NCI-H2196 treated with DMSO at 0.1 percent for 48 hours (cell line): Measurements from ENCODE around the gene JAKMIP1.
"Not testable (repeated sequence)": the region's sequence is repeated elsewhere in the genome, so short reads cannot be mapped to it uniquely, and the experiment has no call there.

Experiments
- DNase-seq: peaks from one replicate; lab custom pipeline; 2025; ENCODE audit not compliant: unreplicated experiment; lab: John Stamatoyannopoulos, UW

Gene JAKMIP1

GRCh38 chr4:6021831-6022606 is 178.3 kb downstream of the JAKMIP1 start:
- DNase-seq = no peak

- DNase-seq = no peak
Measured at GRCh38 chr4:6020613-6021012, 179.7 kb downstream of the JAKMIP1 start.

GRCh38 chr4:6019316-6020263 is 180.8 kb downstream of the JAKMIP1 start:
- DNase-seq = peak; percentile 17

- DNase-seq = no peak
Measured at GRCh38 chr4:6018331-6018730, 182.0 kb downstream of the JAKMIP1 start, which contains the start of gene C4orf50. C4orf50 (minus strand) TSS chr4:6018431.

- DNase-seq = no peak
Measured at GRCh38 chr4:6017800-6018199, 182.5 kb downstream of the JAKMIP1 start.

- no peak for DNase-seq
Measured at GRCh38 chr4:6017030-6017429, 183.3 kb downstream of the JAKMIP1 start.

- DNase-seq = no peak
Measured at GRCh38 chr4:6013564-6013963, 186.8 kb downstream of the JAKMIP1 start.

GRCh38 chr4:6012200-6012599 is 188.1 kb downstream of the JAKMIP1 start:
- DNase-seq = no peak

GRCh38 chr4:6011686-6012085 is 188.7 kb downstream of the JAKMIP1 start:
- peak; percentile 83 for DNase-seq

- no peak for DNase-seq
Measured at GRCh38 chr4:6011271-6011671, 189.1 kb downstream of the JAKMIP1 start.

- no peak for DNase-seq
Measured at GRCh38 chr4:6010789-6011188, 189.6 kb downstream of the JAKMIP1 start.

GRCh38 chr4:6009452-6009851 is 190.9 kb downstream of the JAKMIP1 start:
- no peak for DNase-seq

GRCh38 chr4:6008766-6009385 is 191.5 kb downstream of the JAKMIP1 start:
- DNase-seq = no peak

GRCh38 chr4:6008092-6008551 is 192.2 kb downstream of the JAKMIP1 start:
- no peak for DNase-seq

- no peak for DNase-seq
Measured at GRCh38 chr4:6005175-6005574, 195.2 kb downstream of the JAKMIP1 start.

GRCh38 chr4:6003485-6003884 is 196.9 kb downstream of the JAKMIP1 start:
- not testable (repeated sequence) for DNase-seq

- DNase-seq = no peak
Measured at GRCh38 chr4:6002926-6003325, 197.4 kb downstream of the JAKMIP1 start.

GRCh38 chr4:6002492-6002833 is 197.9 kb downstream of the JAKMIP1 start:
- no peak for DNase-seq

GRCh38 chr4:6001680-6002491 is 198.5 kb downstream of the JAKMIP1 start:
- DNase-seq = no peak

- DNase-seq = no peak
Measured at GRCh38 chr4:5999830-6000365, 200.5 kb downstream of the JAKMIP1 start.
